ENCODE measurements around the gene CLEC19A. TPM values are rescaled to one million over a fixed set of nuclear protein-coding genes. Genes with fewer than 3 reads are reported as not detected.

The CLEC19A gene
- total RNA-seq, 1 experiment from 2014 or later = not detected

DNA sequence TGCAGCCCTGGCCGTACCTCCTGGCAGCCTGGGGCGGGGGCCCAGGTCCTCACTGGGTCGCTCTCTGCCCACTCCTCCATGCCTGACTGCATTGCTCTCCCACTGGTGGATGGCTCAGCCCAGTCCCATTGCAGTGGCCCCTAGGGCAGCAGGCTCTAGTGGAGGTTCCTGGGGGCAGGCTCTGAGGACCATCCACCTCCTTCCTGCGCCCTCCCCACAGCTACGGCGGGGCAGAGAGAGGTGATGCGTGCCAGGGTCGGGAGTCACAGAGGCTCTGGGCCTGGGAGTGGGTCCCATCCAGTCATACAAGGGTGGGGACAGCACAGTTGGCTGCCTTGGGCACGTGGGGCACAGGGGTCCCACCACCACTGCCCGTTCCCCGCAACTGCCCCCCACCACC is 44.0 kb upstream of the CLEC19A start:
- TF ChIP-seq TCF7L2 (IDR thresholded peaks at IDR 0.05; ENCODE audit: low read depth, low read length) (no peak), REST (IDR thresholded peaks at IDR 0.05; ENCODE audit: insufficient read depth in 1 of 2, low read depth in 2 of 2, low read length in 1 of 2) (no peak), CTCF (IDR thresholded peaks at IDR 0.05) (no peak), POLR2AphosphoS5 (IDR thresholded peaks at IDR 0.05; ENCODE audit: low read depth, low read length) (no peak), SIN3A (IDR thresholded peaks at IDR 0.05; ENCODE audit: borderline replicate concordance, insufficient read depth, low read depth, low read length) (no peak)
- Histone ChIP-seq H3K9me3 (ENCODE audit: control insufficient read depth, insufficient read depth, low read depth, low read length) (peaks cover 4% of the 10 kb centered on the region; the same call in 1 of the 2 replicates), H3K4me3 (ENCODE audit: low read depth in 2 of 2, low read length in 2 of 2) (no peak overlapping the region), H3K27ac (ENCODE audit: low read length) (no peak overlapping the region), H3K36me3 (ENCODE audit: control insufficient read depth, insufficient read depth, low read length) (no peaks in the 10 kb centered on the region), H3K27me3 (ENCODE audit: control insufficient read depth, insufficient read depth, low read length) (no peaks in the 10 kb centered on the region), H3K4me1 (ENCODE audit: control insufficient read depth, insufficient read depth, low read length) (no peaks in the 10 kb centered on the region)
- in situ Hi-C loops (cut with HindIII; ENCODE audit: low pct_unique_long_range_greater_than_20kb, low sequenced_read_pairs) (no loop called here), intact Hi-C loops (cut with micrococcal nuclease; ENCODE audit: unreplicated experiment) (no loop called here)
- POLR2A ChIA-PET = no interaction called here
- ATAC-seq = no peak
- CTCF ChIA-PET = no interaction called here
- no TSS peak for BruUV-seq (replicated peaks)
- no peak for DNase-seq (ENCODE audit: low read depth, low spot score)

DNA sequence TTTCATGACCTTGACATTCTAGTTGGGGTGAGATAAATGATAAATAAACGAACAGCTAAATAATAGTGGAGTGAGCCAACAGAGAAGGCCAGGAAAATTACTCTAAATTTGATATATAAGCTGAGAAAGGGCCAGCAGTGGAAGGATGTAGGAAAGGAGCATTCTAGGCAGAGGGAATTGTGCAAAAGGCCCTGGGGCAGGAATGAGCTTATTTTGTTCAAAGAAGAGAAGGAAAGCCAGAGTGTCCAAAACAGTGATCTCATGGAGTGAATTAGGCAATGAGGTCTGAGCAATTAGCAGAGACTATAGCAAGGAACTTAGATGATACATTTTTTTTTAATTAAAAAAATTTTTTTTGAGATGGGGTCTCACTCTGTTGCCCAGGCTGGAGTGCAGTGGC is 43.3 kb upstream of the CLEC19A start:
- no peak overlapping the region for H3K4me3 ChIP-seq (ENCODE audit: low read depth in 2 of 2, low read length in 2 of 2)
- no peaks in the 10 kb centered on the region for H3K36me3 ChIP-seq (ENCODE audit: control insufficient read depth, insufficient read depth, low read length)
- H3K4me1 ChIP-seq (ENCODE audit: control insufficient read depth, insufficient read depth, low read length) = no peaks in the 10 kb centered on the region
- in situ Hi-C loops (cut with HindIII; ENCODE audit: low pct_unique_long_range_greater_than_20kb, low sequenced_read_pairs) (no loop called here), intact Hi-C loops (cut with micrococcal nuclease; ENCODE audit: unreplicated experiment) (no loop called here)
- H3K9me3 ChIP-seq (ENCODE audit: control insufficient read depth, insufficient read depth, low read depth, low read length) = peaks cover 3% of the 10 kb centered on the region; the same call in 1 of the 2 replicates
- BruUV-seq (replicated peaks) = no TSS peak
- H3K27me3 ChIP-seq (ENCODE audit: control insufficient read depth, insufficient read depth, low read length) = no peaks in the 10 kb centered on the region
- TF ChIP-seq TCF7L2 (IDR thresholded peaks at IDR 0.05; ENCODE audit: low read depth, low read length) = no peak
- TF ChIP-seq CTCF (IDR thresholded peaks at IDR 0.05) = no peak
- no peak for TF ChIP-seq SIN3A (IDR thresholded peaks at IDR 0.05; ENCODE audit: borderline replicate concordance, insufficient read depth, low read depth, low read length)
- TF ChIP-seq POLR2AphosphoS5 (IDR thresholded peaks at IDR 0.05; ENCODE audit: low read depth, low read length) = no peak
- no peak for TF ChIP-seq REST (IDR thresholded peaks at IDR 0.05; ENCODE audit: insufficient read depth in 1 of 2, low read depth in 2 of 2, low read length in 1 of 2)
- H3K27ac ChIP-seq (ENCODE audit: low read length) = no peak overlapping the region
- DNase-seq (ENCODE audit: low read depth, low spot score) = no peak
- POLR2A ChIA-PET = no interaction called here
- no peak for ATAC-seq
- CTCF ChIA-PET = no interaction called here

Measured in Panc1 (cell line).